SK-N-SH (cell line): ENCODE results near the gene ZCCHC13. TPM values are rescaled to one million over a fixed set of nuclear protein-coding genes. Genes with fewer than 3 reads are reported as not detected.

Source experiments
- CTCF ChIA-PET: fragments of 300-600, 350-600 bp; formaldehyde crosslinking; extraction: SDS; loops from one replicate; lab custom pipeline; 2021; lab: Yijun Ruan, JAX
- POLR2A ChIA-PET: fragments of 350-600 bp; sonication (Branson Sonifier 250); formaldehyde crosslinking; extraction: SDS; loops from one replicate; lab custom pipeline; 2020; ENCODE audit warnings: antibody characterized with exemption, inconsistent platforms; lab: Yijun Ruan, JAX
- DNase-seq: peaks from one replicate; pipeline ENCODE4 v3.0.0; 2012
- H2AFZ ChIP-seq: fragments of 200-600 bp; sonication (generic); 2 replicates; pipeline ENCODE4 v1.8.1; 2016; ENCODE audit warnings: antibody characterized with exemption, mild to moderate bottlenecking, low read depth
- H3F3A ChIP-seq: fragments of 200-600 bp; sonication (generic); replicated peaks from 2 replicates; pipeline ENCODE3; 2016; ENCODE audit warnings: antibody characterized with exemption, mild to moderate bottlenecking; ENCODE audit not compliant: insufficient read depth
- H3K27ac ChIP-seq, 2 experiments: fragments of 200-500 bp in 1 of 2; fragments of 200-600 bp in 1 of 2; sonication (Bioruptor generic) in 1 of 2; sonication (generic), shearing (Covaris generic) in 1 of 2; 2 replicates each; pipeline versions ENCODE4 v1.5.1 to v1.6.1; 2014 to 2016; ENCODE audit warnings: low read depth in 2 of 2, inconsistent platforms in 1 of 2, low read length in 1 of 2, mild to moderate bottlenecking in 1 of 2, mixed read lengths in 1 of 2
- H3K27me3 ChIP-seq: fragments of 200-600 bp; sonication (generic), shearing (Covaris generic); 2 replicates; pipeline ENCODE4 v1.6.1; 2016; ENCODE audit warnings: mixed run types; ENCODE audit not compliant: insufficient read depth
- H3K36me3 ChIP-seq, 2 experiments: fragments of 200-500 bp in 1 of 2; fragments of 200-600 bp in 1 of 2; sonication (Bioruptor generic) in 1 of 2; sonication (generic) in 1 of 2; replicated peaks in 1 of 2; 2 replicates each; pipeline versions ENCODE3 to v1.5.1; 2014 to 2016; ENCODE audit warnings: low read length in 1 of 2, mild to moderate bottlenecking in 1 of 2; ENCODE audit not compliant: insufficient read depth in 2 of 2, control insufficient read depth in 1 of 2
- H3K4me1 ChIP-seq, 2 experiments: fragments of 200-500 bp in 1 of 2; fragments of 200-600 bp in 1 of 2; sonication (Bioruptor generic) in 1 of 2; sonication (generic), shearing (Covaris generic) in 1 of 2; 2 replicates each; pipeline versions ENCODE4 v1.5.1 to v1.6.1; 2014 to 2016; ENCODE audit warnings: low read depth in 1 of 2, low read length in 1 of 2, mixed run types in 1 of 2; ENCODE audit not compliant: insufficient read depth in 2 of 2, control insufficient read depth in 1 of 2
- H3K4me2 ChIP-seq: fragments of 200-600 bp; sonication (generic), shearing (Covaris generic); 2 replicates; pipeline ENCODE4 v1.6.1; 2017; ENCODE audit warnings: mixed run types
- H3K4me3 ChIP-seq, 2 experiments: fragments of 200-500 bp in 1 of 2; fragments of 200-600 bp in 1 of 2; sonication (Bioruptor generic) in 1 of 2; sonication (generic), shearing (Covaris generic) in 1 of 2; 2 replicates each; pipeline versions ENCODE4 v1.5.1 to v1.8.1; 2014 to 2016; ENCODE audit warnings: low read depth in 2 of 2, inconsistent platforms in 1 of 2, low read length in 1 of 2, mild to moderate bottlenecking in 1 of 2, mixed read lengths in 1 of 2, moderate library complexity in 1 of 2
- H3K79me2 ChIP-seq: fragments of 200-600 bp; sonication (generic); 2 replicates; pipeline ENCODE4 v1.8.1; 2017; ENCODE audit warnings: mild to moderate bottlenecking; ENCODE audit not compliant: insufficient read depth
- H3K9ac ChIP-seq: fragments of 200-600 bp; sonication (generic); 2 replicates; pipeline ENCODE4 v1.6.1; 2017; ENCODE audit warnings: mixed run types
- H3K9me2 ChIP-seq: fragments of 200-600 bp; sonication (generic); 2 replicates; pipeline ENCODE4 v1.6.1; 2017; ENCODE audit warnings: mixed run types
- H3K9me3 ChIP-seq: fragments of 200-600 bp; sonication (generic); 2 replicates; pipeline ENCODE4 v1.6.1; 2017; ENCODE audit warnings: mixed run types, mild to moderate bottlenecking, moderate library complexity
- H4K20me1 ChIP-seq: fragments of 200-600 bp; sonication (generic); 2 replicates; pipeline ENCODE4 v1.6.1; 2017; ENCODE audit warnings: mild to moderate bottlenecking, mixed run types; ENCODE audit not compliant: insufficient read depth
- CHD2 ChIP-seq: fragments of 150-350 bp; IDR thresholded peaks from 2 replicates; pipeline ENCODE4 v1.6.1; 2018; ENCODE audit warnings: low read length; ENCODE audit not compliant: partially characterized antibody
- CTCF ChIP-seq: fragments of 200-600 bp; sonication (generic); IDR thresholded peaks from 2 replicates; pipeline ENCODE4 v1.6.1; 2017; ENCODE audit warnings: antibody characterized with exemption, mild to moderate bottlenecking, moderate library complexity
- ELF1 ChIP-seq: IDR thresholded peaks from 2 replicates; pipeline ENCODE4 v1.4.0; 2012
- FOSL2 ChIP-seq: IDR thresholded peaks from 2 replicates; pipeline ENCODE4 v1.4.0; 2012; ENCODE audit warnings: low read depth, mild to moderate bottlenecking, moderate library complexity, borderline replicate concordance
- FOXM1 ChIP-seq: IDR thresholded peaks from 2 replicates; pipeline ENCODE4 v1.4.0; 2012; ENCODE audit warnings: low read depth, mild to moderate bottlenecking
- GABPA ChIP-seq: IDR thresholded peaks from 2 replicates; pipeline ENCODE4 v1.4.0; 2012; ENCODE audit warnings: low read depth, mild to moderate bottlenecking
- GATA2 ChIP-seq: sonication (generic); formaldehyde crosslinking; IDR thresholded peaks from 2 replicates; pipeline ENCODE4 v1.5.0; 2020; ENCODE audit warnings: mild to moderate bottlenecking, missing genetic modification reagents
- IRF3 ChIP-seq: fragments of 150-350 bp; IDR thresholded peaks from 2 replicates; pipeline ENCODE4 v1.6.1; 2016; ENCODE audit warnings: mild to moderate bottlenecking, low read depth, low read length
- MAX ChIP-seq: IDR thresholded peaks from 2 replicates; pipeline ENCODE4 v1.4.0; 2012; ENCODE audit warnings: low read depth
- MEF2A ChIP-seq: IDR thresholded peaks from 2 replicates; pipeline ENCODE4 v1.4.0; 2012; ENCODE audit warnings: low read depth, borderline replicate concordance
- MXI1 ChIP-seq: IDR thresholded peaks from 2 replicates; pipeline ENCODE4 v1.6.1; 2012; ENCODE audit warnings: mild to moderate bottlenecking, low read depth, low read length, improper control_type of control experiment
- NFIC ChIP-seq: IDR thresholded peaks from 2 replicates; pipeline ENCODE4 v1.4.0; 2012; ENCODE audit warnings: borderline replicate concordance
- NRF1 ChIP-seq: IDR thresholded peaks from 2 replicates; pipeline ENCODE4 v1.6.1; 2012; ENCODE audit warnings: low read depth, mild to moderate bottlenecking, low read length
- PBX3 ChIP-seq: IDR thresholded peaks from 2 replicates; pipeline ENCODE4; 2012
- POLR2AphosphoS5 ChIP-seq: IDR thresholded peaks from 2 replicates; pipeline ENCODE4 v1.6.1; 2012; ENCODE audit warnings: low read depth, low read length
- RAD21 ChIP-seq: IDR thresholded peaks from 2 replicates; pipeline ENCODE4 v1.6.1; 2012; ENCODE audit warnings: mild to moderate bottlenecking, low read length
- RCOR1 ChIP-seq: fragments of 150-350 bp; IDR thresholded peaks from 2 replicates; pipeline ENCODE4 v1.6.1; 2017; ENCODE audit warnings: antibody characterized with exemption, low read length
- RXRA ChIP-seq: IDR thresholded peaks from 2 replicates; pipeline ENCODE4 v1.4.0; 2012; ENCODE audit warnings: low read depth, mild to moderate bottlenecking, borderline replicate concordance
- SIN3A ChIP-seq: IDR thresholded peaks from 2 replicates; pipeline ENCODE4 v1.6.1; 2012; ENCODE audit warnings: low read depth, mild to moderate bottlenecking, low read length, moderate library complexity, borderline replicate concordance
- SMC3 ChIP-seq: IDR thresholded peaks from 2 replicates; pipeline ENCODE4 v1.6.1; 2012; ENCODE audit warnings: low read depth, low read length, improper control_type of control experiment
- TAF1 ChIP-seq: IDR thresholded peaks from 2 replicates; pipeline ENCODE4 v1.6.1; 2012; ENCODE audit warnings: low read depth, mild to moderate bottlenecking, low read length, moderate library complexity, borderline replicate concordance
- TEAD4 ChIP-seq: IDR thresholded peaks from 2 replicates; pipeline ENCODE4 v1.4.0; 2012; ENCODE audit warnings: mild to moderate bottlenecking, borderline replicate concordance; ENCODE audit not compliant: insufficient read depth
- USF2 ChIP-seq: fragments of 150-350 bp; IDR thresholded peaks from 2 replicates; pipeline ENCODE4 v1.6.1; 2017; ENCODE audit warnings: antibody characterized with exemption, low read length, low read depth, borderline replicate concordance
- YY1 ChIP-seq: IDR thresholded peaks from 2 replicates; pipeline ENCODE4 v1.4.0; 2012; ENCODE audit warnings: low read depth, mild to moderate bottlenecking
- ZBTB33 ChIP-seq: IDR thresholded peaks from 2 replicates; pipeline ENCODE4 v1.4.0; 2012; ENCODE audit warnings: low read depth, borderline replicate concordance
- WGBS: methylation state at CpG from one replicate; pipeline ENCODE4 v1.1.6; 2017; ENCODE audit warnings: low lambda C conversion rate; 5-methylcytosine and 5-hydroxymethylcytosine counted together
- polyA plus RNA-seq, 3 experiments: library from polyadenylated mRNA; depleted of rRNA; stranded (reverse); fragments of >200 nt; gene quantifications; 2 replicates each; pipeline ENCODE4 v1.2.3, GENCODE V29; 2012

ZCCHC13 gene
- polyA plus RNA-seq, 1 of the 3 experiments (the other 2 are of a cell fraction) = not detected

- CTCF ChIA-PET = interaction anchor here (0.7 to 1.4 kb wide), 3 partner anchors 10 to 52 kb away, joined by 3 read pairs; no protein-coding TSS in a partner anchor
- no peaks in the 10 kb centered on the region for H3K27me3 ChIP-seq
- peak overlapping the region; percentile 84 for H3K4me2 ChIP-seq
- peak overlapping the region; percentile 68 to 83 for H3K4me3 ChIP-seq
- peak overlapping the region; percentile 94 for H3K9ac ChIP-seq
- peak overlapping the region; percentile 94 for H2AFZ ChIP-seq
- no peaks in the 10 kb centered on the region for H3K9me2 ChIP-seq
- peaks cover under 1% of the 10 kb centered on the region; the same call in 1 of the 2 replicates for H4K20me1 ChIP-seq
- peaks cover 10% of the 10 kb centered on the region for H3F3A ChIP-seq
- peaks cover 0 to 8% of the 10 kb centered on the region in 2 experiments; a peak in 2 of 4 replicates for H3K4me1 ChIP-seq
- H3K9me3 ChIP-seq = no peaks in the 10 kb centered on the region
- H3K27ac ChIP-seq = peak overlapping the region; percentile 88 to 98
- H3K36me3 ChIP-seq = peaks cover 15 to 28% of the 10 kb centered on the region in 2 experiments
- peaks cover 53% of the 10 kb centered on the region for H3K79me2 ChIP-seq
- WGBS = under 1% methylated on average over 41 of the region's 42 CpGs
- POLR2A ChIA-PET = interaction anchor here (0.7 to 1.4 kb wide), 4 partner anchors 13 to 129 kb away, joined by 3 to 4 read pairs (median 4); partner anchors contain the start of gene SLC16A2
- peak; percentile 89 for DNase-seq
- TF ChIP-seq FOSL2 (no peak), FOXM1 (no peak), ELF1 (no peak), IRF3 (no peak), RAD21 (peak; percentile 43), NFIC (peak; percentile 28; the same call in 1 of the 2 replicates), TAF1 (peak; percentile 91), POLR2AphosphoS5 (peak; percentile 89), CTCF (peak; percentile 41), MAX (peak; percentile 64; the same call in 1 of the 2 replicates), SIN3A (peak; percentile 57; the same call in 1 of the 2 replicates), RCOR1 (0 out of 2 replicates have a peak, but pooled peaks have one; percentile 32), PBX3 (peak; percentile 13; the same call in 1 of the 2 replicates), RXRA (no peak), USF2 (no peak), MEF2A (no peak), TEAD4 (no peak), NRF1 (peak; percentile 93), SMC3 (peak; percentile 9; the same call in 1 of the 2 replicates), CHD2 (peak; percentile 70), ZBTB33 (0 out of 2 replicates have a peak, but pooled peaks have one; percentile 23), GABPA (no peak), GATA2 (peak; percentile 74; the same call in 1 of the 2 replicates), MXI1 (peak; percentile 76), YY1 (peak; percentile 87)
These were observed 11.8 kb upstream of the ZCCHC13 start for GRCh38 chrX:74291964-74292807.
